ENCODE measurements around the gene SGPL1. TPM values are rescaled to one million over a fixed set of nuclear protein-coding genes. Genes with fewer than 3 reads are reported as not detected.

Gene SGPL1
- total and polyA plus RNA-seq, 12 donors, result 3.7 to 20.3 (median 12.6) TPM

DNA sequence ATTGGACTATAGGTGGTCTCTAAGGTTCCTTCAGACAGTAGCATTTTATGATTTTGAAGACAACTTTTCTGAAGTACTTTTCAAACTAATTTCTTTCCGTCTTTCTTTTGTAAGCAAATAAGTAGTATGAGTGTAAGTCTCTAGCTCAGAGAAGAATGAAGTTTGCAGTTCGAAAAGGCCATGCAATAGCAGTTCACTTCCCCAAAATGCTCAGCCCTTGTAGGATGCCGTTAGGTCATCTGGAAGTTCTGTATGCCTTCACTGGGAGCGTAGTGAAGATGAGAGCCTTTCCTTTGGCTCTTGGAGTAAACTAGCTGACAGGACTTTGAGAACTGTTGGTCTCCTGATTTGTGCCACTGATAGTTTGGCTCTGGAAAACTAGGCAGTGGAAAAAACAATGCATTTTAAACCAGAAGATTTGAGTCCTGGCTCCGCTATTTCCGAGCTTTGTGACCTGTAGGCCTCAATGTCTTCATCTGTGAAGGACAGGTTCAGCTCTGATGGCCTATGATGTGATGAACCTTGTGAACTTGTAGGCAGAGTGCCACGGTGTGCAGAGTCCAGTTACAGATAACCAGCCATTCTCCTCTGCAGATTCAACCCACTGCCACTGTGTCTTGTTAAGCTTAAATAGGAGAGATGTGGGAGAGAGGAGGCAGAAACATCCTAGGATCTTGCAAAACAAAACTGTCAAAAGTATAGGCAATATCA, 18.8 kb downstream of the SGPL1 start:
- WGBS, 2 donors, result 86 to 89% methylated on average over 7 of the region's 7 CpGs
- peak overlapping the region in 1 of 10 donors; percentile 77 for H3K27ac ChIP-seq
- TF ChIP-seq, protein P1, sequence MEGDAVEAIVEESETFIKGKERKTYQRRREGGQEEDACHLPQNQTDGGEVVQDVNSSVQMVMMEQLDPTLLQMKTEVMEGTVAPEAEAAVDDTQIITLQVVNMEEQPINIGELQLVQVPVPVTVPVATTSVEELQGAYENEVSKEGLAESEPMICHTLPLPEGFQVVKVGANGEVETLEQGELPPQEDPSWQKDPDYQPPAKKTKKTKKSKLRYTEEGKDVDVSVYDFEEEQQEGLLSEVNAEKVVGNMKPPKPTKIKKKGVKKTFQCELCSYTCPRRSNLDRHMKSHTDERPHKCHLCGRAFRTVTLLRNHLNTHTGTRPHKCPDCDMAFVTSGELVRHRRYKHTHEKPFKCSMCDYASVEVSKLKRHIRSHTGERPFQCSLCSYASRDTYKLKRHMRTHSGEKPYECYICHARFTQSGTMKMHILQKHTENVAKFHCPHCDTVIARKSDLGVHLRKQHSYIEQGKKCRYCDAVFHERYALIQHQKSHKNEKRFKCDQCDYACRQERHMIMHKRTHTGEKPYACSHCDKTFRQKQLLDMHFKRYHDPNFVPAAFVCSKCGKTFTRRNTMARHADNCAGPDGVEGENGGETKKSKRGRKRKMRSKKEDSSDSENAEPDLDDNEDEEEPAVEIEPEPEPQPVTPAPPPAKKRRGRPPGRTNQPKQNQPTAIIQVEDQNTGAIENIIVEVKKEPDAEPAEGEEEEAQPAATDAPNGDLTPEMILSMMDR (IDR thresholded peaks at IDR 0.05), result no peak

DNA sequence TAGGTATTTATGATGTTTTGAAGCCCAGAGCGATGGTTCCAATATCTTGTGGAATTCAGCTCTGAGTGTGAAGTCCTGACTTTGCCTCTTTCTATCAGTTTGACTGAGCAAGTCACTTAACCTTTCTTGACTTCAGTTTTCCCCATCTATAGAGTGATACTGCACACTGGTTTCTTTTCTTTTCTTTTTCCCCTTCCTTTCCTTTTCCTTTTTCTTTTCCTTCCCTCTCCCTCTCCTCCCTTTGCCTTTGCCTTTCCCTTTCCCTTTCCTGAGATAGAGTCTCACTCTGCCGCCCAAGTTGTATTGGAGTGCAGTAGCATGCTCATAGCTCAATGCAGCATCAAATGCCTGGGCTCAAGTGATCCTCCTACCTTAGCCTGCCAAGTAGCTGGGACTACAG, 20.6 kb downstream of the SGPL1 start:
- 88 to 92% methylated on average over 2 of the region's 2 CpGs for WGBS, 2 donors
- H3K9me3 ChIP-seq, result peaks cover 0 to 10% (median 0%) of the 10 kb centered on the region in 11 donors
- H3K4me1 ChIP-seq, result peaks cover 0 to 62% (median 5%) of the 10 kb centered on the region in 9 donors
- peak overlapping the region in 1 of 10 donors; percentile 23 for H3K27ac ChIP-seq
- TF ChIP-seq, protein P1 (IDR thresholded peaks at IDR 0.05), result no peak
- peaks cover 0 to 25% (median 0%) of the 10 kb centered on the region in 9 donors for H3K36me3 ChIP-seq
- H3K27me3 ChIP-seq, result no peaks in the 10 kb centered on the region
- intact Hi-C loops (cut with DNase I), result no loop called here
- ATAC-seq (no peak), DNase-seq (no peak)
- H3K4me3 ChIP-seq, result no peak overlapping the region

More for the DNA sequence above, 18.8 kb downstream of the SGPL1 start:
- Histone ChIP-seq H3K27me3 (no peaks in the 10 kb centered on the region), H3K36me3 (peaks cover 0 to 30% (median 0%) of the 10 kb centered on the region in 9 donors), H3K4me1 (peaks cover 0 to 73% (median 11%) of the 10 kb centered on the region in 9 donors), H3K9me3 (peaks cover 0 to 10% (median 0%) of the 10 kb centered on the region in 11 donors), H3K4me3 (no peak overlapping the region)
- intact Hi-C loops (cut with DNase I), result no loop called here
- ATAC-seq (no peak), DNase-seq (no peak)

DNA sequence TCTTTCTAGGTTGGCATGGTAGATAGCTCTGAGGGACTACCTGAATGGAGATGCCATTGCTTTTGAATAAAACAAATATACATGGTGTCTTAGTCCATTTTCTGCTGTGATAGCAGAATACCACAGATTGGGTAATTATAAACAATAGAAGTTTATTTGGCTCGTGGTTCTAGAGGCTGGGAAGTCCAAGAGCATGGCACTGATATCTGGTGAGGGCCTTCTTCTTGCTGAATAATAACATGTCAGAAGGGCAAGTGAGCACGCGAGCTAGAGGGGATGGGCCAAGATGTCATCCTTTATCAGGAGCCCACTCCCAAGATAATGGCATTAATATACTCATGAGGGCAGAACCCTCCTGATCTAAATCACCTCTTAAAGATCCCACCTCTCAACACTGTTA, 21.9 kb downstream of the SGPL1 start:
- peaks cover 0 to 10% (median 0%) of the 10 kb centered on the region in 11 donors for H3K9me3 ChIP-seq
- H3K36me3 ChIP-seq, result peaks cover 0 to 25% (median 0%) of the 10 kb centered on the region in 9 donors
- DNase-seq (no peak), ATAC-seq (no peak)
- TF ChIP-seq, protein P1 (IDR thresholded peaks at IDR 0.05), result no peak
- no peaks in the 10 kb centered on the region for H3K27me3 ChIP-seq
- intact Hi-C loops (cut with DNase I), result no loop called here
- H3K4me1 ChIP-seq, result peaks cover 0 to 48% (median 0%) of the 10 kb centered on the region in 9 donors
- H3K4me3 ChIP-seq, result no peak overlapping the region
- no peak overlapping the region for H3K27ac ChIP-seq
- WGBS, 2 donors, result 98 to 99% methylated on average over 3 of the region's 3 CpGs

DNA sequence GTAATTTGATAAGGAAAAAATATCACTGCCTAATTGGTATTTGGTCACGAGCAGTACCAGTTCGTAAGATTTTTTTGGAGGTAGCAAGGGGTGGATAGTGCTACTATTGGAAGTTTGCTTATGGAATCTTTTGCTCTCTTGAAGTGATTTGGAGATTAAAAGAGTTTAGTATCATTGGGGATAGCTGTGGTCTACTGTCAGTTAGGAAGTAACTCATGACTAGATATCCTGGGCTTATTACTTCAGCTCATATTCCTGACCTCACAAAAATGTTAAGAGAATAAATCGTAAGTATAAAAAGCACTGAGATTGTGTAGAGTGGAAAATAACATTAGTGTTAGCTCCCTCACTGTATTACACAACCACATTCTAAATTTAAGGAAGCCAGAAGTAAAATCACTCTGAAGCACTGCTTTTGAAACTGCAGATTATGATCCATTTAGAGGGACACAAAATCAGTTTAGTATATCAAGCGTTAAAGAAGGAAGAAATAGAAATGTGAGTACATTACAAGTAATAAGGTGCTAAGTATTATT, 22.6 kb downstream of the SGPL1 start:
- H3K4me1 ChIP-seq, result peaks cover 0 to 42% (median 0%) of the 10 kb centered on the region in 9 donors
- intact Hi-C loops (cut with DNase I), result no loop called here
- no peak overlapping the region for H3K27ac ChIP-seq
- ATAC-seq (no peak), DNase-seq (no peak)
- peaks cover 0 to 25% (median 0%) of the 10 kb centered on the region in 9 donors for H3K36me3 ChIP-seq
- WGBS, 2 donors, result 74 to 88% methylated on average over 4 of the region's 4 CpGs
- H3K9me3 ChIP-seq, result peaks cover 0 to 10% (median 0%) of the 10 kb centered on the region in 11 donors
- no peaks in the 10 kb centered on the region for H3K27me3 ChIP-seq
- TF ChIP-seq, protein P1 (IDR thresholded peaks at IDR 0.05), result no peak
- H3K4me3 ChIP-seq, result no peak overlapping the region

All from heart right ventricle (tissue), 16 donors.